K562 (cell line): ENCODE measurements around the gene LHX5. TPM values are rescaled to one million over a fixed set of nuclear protein-coding genes. Genes with fewer than 3 reads are reported as not detected.

Experiments
- ATAC-seq: fragments of 200-7000 bp; cut with Tn5 transposase; 3 replicates; pipeline ENCODE4 v1.9.1; 2020; ENCODE audit warnings: moderate library complexity
- BruUV-seq: library from RNA; stranded (reverse); fragments of 400-500 nt; replicated peaks from 2 replicates; lab custom pipeline; 2021; lab: Mats Ljungman, UMichigan
- CTCF ChIA-PET: fragments of 300-600 bp; formaldehyde crosslinking; extraction: SDS; loops from one replicate; lab custom pipeline; 2021; ENCODE audit warnings: low intra/inter-chr PET ratio; lab: Yijun Ruan, JAX
- POLR2A ChIA-PET: fragments of 300-600, 350-650 bp; sonication (Branson Sonifier 250); formaldehyde crosslinking; extraction: SDS; loops from one replicate; lab custom pipeline; 2021; ENCODE audit warnings: antibody characterized with exemption, inconsistent platforms; lab: Yijun Ruan, JAX
- DNase-seq, 4 experiments: peaks; one replicate each; pipeline versions ENCODE4 v3.0.0 to v3.0.0-alpha.2; 2011 to 2018; ENCODE audit warnings: low spot score in 3 of 4, mixed read lengths in 3 of 4; ENCODE audit errors: extremely low read depth in 1 of 4
- FAIRE-seq: peaks from 2 replicates; lab custom pipeline; 2011; peaks lifted over from hg19 to GRCh38; lab: Jason Lieb, UNC
- H2AFZ ChIP-seq: 2 replicates; pipeline ENCODE4 v1.6.0; 2011; ENCODE audit warnings: low read depth, low read length, control low read depth, inconsistent platforms
- H3K27ac ChIP-seq: fragments of 200-600 bp; 3 replicates; pipeline ENCODE4 v1.8.0; 2011; ENCODE audit warnings: low read depth, mild to moderate bottlenecking, control low read depth, inconsistent platforms, low read length, moderate library complexity, mixed read lengths; ENCODE audit errors: extremely low read depth
- H3K27me3 ChIP-seq, 2 experiments: fragments of 300-600 bp in 1 of 2; 2 replicates in 1 of 2; 3 replicates in 1 of 2; pipeline versions ENCODE4 v1.6.0 to v1.8.0; 2011; ENCODE audit warnings: inconsistent platforms in 2 of 2, low read length in 2 of 2, mild to moderate bottlenecking in 1 of 2, mixed read lengths in 1 of 2, moderate library complexity in 1 of 2; ENCODE audit not compliant: control insufficient read depth in 2 of 2, insufficient read depth in 2 of 2
- H3K36me3 ChIP-seq: fragments of 300-600 bp; 3 replicates; pipeline ENCODE4 v1.8.0; 2011; ENCODE audit warnings: mild to moderate bottlenecking, low read length, inconsistent platforms; ENCODE audit not compliant: control insufficient read depth, insufficient read depth
- H3K4me1 ChIP-seq, 2 experiments: fragments of 200-600 bp in 1 of 2; replicated peaks in 1 of 2; 2 replicates in 1 of 2; 3 replicates in 1 of 2; pipeline versions ENCODE4 v1.5.1 to v1.8.0; 2011; ENCODE audit warnings: inconsistent platforms in 2 of 2, low read length in 2 of 2, mild to moderate bottlenecking in 1 of 2, mixed read lengths in 1 of 2, moderate library complexity in 1 of 2; ENCODE audit not compliant: control insufficient read depth in 2 of 2, insufficient read depth in 2 of 2
- H3K4me2 ChIP-seq: 2 replicates; pipeline ENCODE4 v1.6.1; 2011; ENCODE audit warnings: low read length, control low read depth, inconsistent platforms, mixed read lengths; ENCODE audit not compliant: insufficient read depth
- H3K4me3 ChIP-seq: fragments of 200-600 bp; sonication (generic), shearing (Covaris generic); 2 replicates; pipeline ENCODE4 v1.5.1; 2016; ENCODE audit warnings: control low read depth, inconsistent platforms
- H3K79me2 ChIP-seq: fragments of 200-600 bp; 3 replicates; pipeline ENCODE4 v1.8.0; 2011; ENCODE audit warnings: low read length, inconsistent platforms; ENCODE audit not compliant: control insufficient read depth, insufficient read depth
- H3K9ac ChIP-seq, 2 experiments: 2 replicates each; pipeline versions ENCODE4 v1.6.0 to v1.6.1; 2011; ENCODE audit warnings: low read depth in 2 of 2, low read length in 2 of 2, control low read depth in 1 of 2, inconsistent platforms in 1 of 2, mild to moderate bottlenecking in 1 of 2, mixed read lengths in 1 of 2; ENCODE audit not compliant: insufficient read depth in 1 of 2
- H3K9me1 ChIP-seq: one replicate; pipeline ENCODE4 v1.6.0; 2011; ENCODE audit warnings: inconsistent platforms, mild to moderate bottlenecking, low read length, moderate library complexity; ENCODE audit not compliant: control insufficient read depth, insufficient read depth
- H3K9me3 ChIP-seq: replicated peaks from 2 replicates; pipeline ENCODE4 v1.5.1; 2011; ENCODE audit warnings: low read depth, low read length, inconsistent platforms; ENCODE audit not compliant: control insufficient read depth, insufficient read depth
- H4K20me1 ChIP-seq: replicated peaks from 2 replicates; pipeline ENCODE4 v1.6.1; 2011; ENCODE audit warnings: low read length, inconsistent platforms, mixed read lengths; ENCODE audit not compliant: control insufficient read depth, insufficient read depth
- BCOR ChIP-seq: fragments of 450-650 bp; IDR thresholded peaks from 2 replicates; pipeline ENCODE4 v1.6.1; 2016
- E2F3 ChIP-seq: fragments of 250-450 bp; sonication (Bioruptor Pico); IDR thresholded peaks from 2 replicates; pipeline ENCODE4 v1.4.0; 2020; ENCODE audit warnings: mild to moderate bottlenecking
- E2F6 ChIP-seq, 2 experiments: IDR thresholded peaks; 2 replicates each; pipeline ENCODE4 v1.6.1; 2011; ENCODE audit warnings: borderline replicate concordance in 1 of 2, control low read depth in 1 of 2, low read depth in 1 of 2, low read length in 1 of 2, mild to moderate bottlenecking in 1 of 2, mixed read lengths in 1 of 2, moderate library complexity in 1 of 2; ENCODE audit not compliant: insufficient read depth in 1 of 2, insufficient read length in 1 of 2, poor library complexity in 1 of 2, severe bottlenecking in 1 of 2; ENCODE audit errors: extremely low read depth in 1 of 2
- FOXA3 ChIP-seq, 2 experiments: fragments of 450-650 bp in 1 of 2; sonication (generic) in 1 of 2; formaldehyde crosslinking; IDR thresholded peaks in 1 of 2; conservative IDR thresholded peaks in 1 of 2; 2 replicates each; pipeline versions ENCODE4 v1.4.0 to v1.8.0; 2020 to 2022; ENCODE audit warnings: mild to moderate bottlenecking in 2 of 2, missing genetic modification reagents in 1 of 2
- HDAC1 ChIP-seq, 2 experiments: fragments of 450-650 bp; IDR thresholded peaks; 2 replicates each; pipeline ENCODE4 v1.6.1; 2016 to 2017; ENCODE audit warnings: inconsistent platforms in 1 of 2, mild to moderate bottlenecking in 1 of 2, moderate library complexity in 1 of 2
- KDM5B ChIP-seq: fragments of 200-600 bp; sonication (generic); IDR thresholded peaks from 2 replicates; pipeline ENCODE4 v1.6.1; 2012; ENCODE audit warnings: low read depth, mild to moderate bottlenecking, moderate library complexity, low read length, control low read depth, inconsistent platforms; ENCODE audit not compliant: insufficient replicate concordance
- MEIS2 ChIP-seq: fragments of 450-650 bp; IDR thresholded peaks from 2 replicates; pipeline ENCODE4 v1.6.1; 2014; ENCODE audit warnings: mild to moderate bottlenecking; ENCODE audit not compliant: partially characterized antibody
- SAP30 ChIP-seq: fragments of 200-600 bp; sonication (generic); IDR thresholded peaks from 2 replicates; pipeline ENCODE4 v1.6.1; 2012; ENCODE audit warnings: borderline replicate concordance, low read depth, mild to moderate bottlenecking, moderate library complexity, low read length, control low read depth, inconsistent platforms; ENCODE audit not compliant: insufficient read depth, poor library complexity, severe bottlenecking
- ZNF133 ChIP-seq: fragments of 250-450 bp; sonication (Bioruptor Pico); IDR thresholded peaks from 2 replicates; pipeline ENCODE4 v1.4.0; 2020; ENCODE audit warnings: mild to moderate bottlenecking
- WGBS: fragments of 100-300 bp; shearing (Covaris generic); methylation state at CpG from one replicate; pipeline ENCODE4 v1.1.6; 2016; ENCODE audit warnings: low coverage, mixed read lengths; ENCODE audit not compliant: insufficient coverage; ENCODE audit errors: missing lambda C conversion rate; 5-methylcytosine and 5-hydroxymethylcytosine counted together
- in situ Hi-C: fragments of 300-500 bp; cut with MboI; formaldehyde crosslinking; loops from 4 replicates; pipeline ENCODE4 v1.15.0; 2018; ENCODE audit warnings: inconsistent platforms, mixed read lengths
- intact Hi-C: fragments of 100-400 bp; cut with micrococcal nuclease; formaldehyde crosslinking; loops from 2 replicates; pipeline ENCODE4 v1.14.2; 2022
- polyA plus RNA-seq, 8 experiments: library from polyadenylated mRNA; depleted of rRNA in 4 of 8; stranded (reverse) in 5 of 8; unstranded in 3 of 8; fragments of >200 nt; fragmentation: Nextera tagmentation in 2 of 8; fragmentation: Illumina TruSeq in 1 of 8; extraction: Ambion mirVana in 2 of 8; extraction: Trizol in 1 of 8; gene quantifications; 2 replicates each; pipeline versions ENCODE4 v1.2.1 to v1.2.3, GENCODE V29; 2011 to 2014; ENCODE audit warnings: inconsistent platforms in 1 of 8, missing spikeins in 1 of 8
- total RNA-seq, 7 experiments: library from RNA; depleted of rRNA in 6 of 7; stranded (reverse); fragments of >200 nt in 6 of 7; fragmentation: Illumina TruSeq in 2 of 7; extraction: Trizol in 2 of 7; gene quantifications; 2 replicates each; pipeline versions ENCODE4 v1.2.1 to v1.2.3, GENCODE V29; 2011 to 2021; ENCODE audit warnings: low replicate concordance in 1 of 7
- TF ChIP-seq, protein P1 (sequence below), 2 experiments: fragments of 450-650 bp; conservative IDR thresholded peaks; 2 replicates each; pipeline ENCODE4 v1.6.1; 2017; ENCODE audit warnings: mild to moderate bottlenecking in 2 of 2, moderate library complexity in 2 of 2
- TF ChIP-seq, protein P2 (sequence below): fragments of 450-650 bp; IDR thresholded peaks from 2 replicates; pipeline ENCODE4 v1.6.1; 2018; ENCODE audit not compliant: partially characterized antibody
- TF ChIP-seq, protein P3 (sequence below): fragments of 250-450 bp; sonication (Bioruptor Pico); IDR thresholded peaks from 2 replicates; pipeline ENCODE4 v1.8.0; 2022; ENCODE audit warnings: inconsistent platforms

Gene LHX5
- total and polyA plus RNA-seq, 9 of the 15 experiments (the other 6 are each of a cell fraction or from before 2014, with no cell fraction given), result 0.04 to 0.17 (median 0.05) TPM; not detected in 6

- peaks cover 24% of the 10 kb centered on the region for H4K20me1 ChIP-seq
- intact Hi-C loops, result loop anchor here (10.0 kb wide), 1 partner anchor 118 kb away; no protein-coding TSS in a partner anchor
- H3K9me1 ChIP-seq, result no peaks in the 10 kb centered on the region
- H3K9me3 ChIP-seq, result no peaks in the 10 kb centered on the region
- H2AFZ ChIP-seq, result peak overlapping the region; percentile 78
- ATAC-seq (peak; percentile 50), FAIRE-seq (no peak), DNase-seq (peak in 3 of 4 experiments; percentile 33 to 57 (median 55))
- peak overlapping the region; percentile 67 for H3K4me2 ChIP-seq
- CTCF ChIA-PET, result interaction anchor here (0.6 kb wide), 1 partner anchor 25 kb away, joined by 4 read pairs; no protein-coding TSS in a partner anchor
- peaks cover 71 to 90% of the 10 kb centered on the region in 2 experiments for H3K27me3 ChIP-seq
- H3K9ac ChIP-seq, result peak overlapping the region in 1 of 2 experiments; percentile 85; a peak in 2 of 4 replicates
- in situ Hi-C loops, result no loop called here
- WGBS, result 8% methylated on average over 22 of the region's 31 CpGs
- no peaks in the 10 kb centered on the region for H3K36me3 ChIP-seq
- H3K27ac ChIP-seq, result no peak overlapping the region
- BruUV-seq, result no TSS peak
- no peaks in the 10 kb centered on the region for H3K79me2 ChIP-seq
- POLR2A ChIA-PET, result no interaction called here
- peak overlapping the region; percentile 36 for H3K4me3 ChIP-seq
- peaks cover 0 to 67% of the 10 kb centered on the region in 2 experiments; a peak in 3 of 5 replicates for H3K4me1 ChIP-seq
- TF ChIP-seq, protein P1, sequence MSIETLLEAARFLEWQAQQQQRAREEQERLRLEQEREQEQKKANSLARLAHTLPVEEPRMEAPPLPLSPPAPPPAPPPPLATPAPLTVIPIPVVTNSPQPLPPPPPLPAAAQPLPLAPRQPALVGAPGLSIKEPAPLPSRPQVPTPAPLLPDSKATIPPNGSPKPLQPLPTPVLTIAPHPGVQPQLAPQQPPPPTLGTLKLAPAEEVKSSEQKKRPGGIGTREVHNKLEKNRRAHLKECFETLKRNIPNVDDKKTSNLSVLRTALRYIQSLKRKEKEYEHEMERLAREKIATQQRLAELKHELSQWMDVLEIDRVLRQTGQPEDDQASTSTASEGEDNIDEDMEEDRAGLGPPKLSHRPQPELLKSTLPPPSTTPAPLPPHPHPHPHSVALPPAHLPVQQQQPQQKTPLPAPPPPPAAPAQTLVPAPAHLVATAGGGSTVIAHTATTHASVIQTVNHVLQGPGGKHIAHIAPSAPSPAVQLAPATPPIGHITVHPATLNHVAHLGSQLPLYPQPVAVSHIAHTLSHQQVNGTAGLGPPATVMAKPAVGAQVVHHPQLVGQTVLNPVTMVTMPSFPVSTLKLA (conservative IDR thresholded peaks at IDR 0.05), result peak in 1 of 2 experiments; percentile 18; a peak in 1 of 4 replicates
- TF ChIP-seq FOXA3 (CRISPR knock-in tag; conservative IDR thresholded peaks at IDR 0.05 in 1 of 2, IDR thresholded peaks at IDR 0.05 in 1 of 2) (no peak), E2F3 (CRISPR knock-in tag) (0 out of 2 replicates have a peak, but pooled peaks have one; percentile 25), KDM5B (peak; percentile 26), MEIS2 (peak; percentile 16), ZNF133 (no peak), E2F6 (IDR thresholded peaks at IDR 0.05; ENCODE audit: borderline replicate concordance in 1 of 2, extremely low read depth in 1 of 2, insufficient read depth in 1 of 2, insufficient read length in 1 of 2, low read depth in 1 of 2, low read length in 1 of 2, poor library complexity in 1 of 2, severe bottlenecking in 1 of 2) (peak in 1 of 2 experiments; percentile 13), SAP30 (peak; percentile 68), BCOR (no peak), HDAC1 (IDR thresholded peaks at IDR 0.05) (0 out of 4 replicates have a peak, but pooled peaks of 1 of the 2 experiments have one; percentile 5)
- TF ChIP-seq, protein P2, sequence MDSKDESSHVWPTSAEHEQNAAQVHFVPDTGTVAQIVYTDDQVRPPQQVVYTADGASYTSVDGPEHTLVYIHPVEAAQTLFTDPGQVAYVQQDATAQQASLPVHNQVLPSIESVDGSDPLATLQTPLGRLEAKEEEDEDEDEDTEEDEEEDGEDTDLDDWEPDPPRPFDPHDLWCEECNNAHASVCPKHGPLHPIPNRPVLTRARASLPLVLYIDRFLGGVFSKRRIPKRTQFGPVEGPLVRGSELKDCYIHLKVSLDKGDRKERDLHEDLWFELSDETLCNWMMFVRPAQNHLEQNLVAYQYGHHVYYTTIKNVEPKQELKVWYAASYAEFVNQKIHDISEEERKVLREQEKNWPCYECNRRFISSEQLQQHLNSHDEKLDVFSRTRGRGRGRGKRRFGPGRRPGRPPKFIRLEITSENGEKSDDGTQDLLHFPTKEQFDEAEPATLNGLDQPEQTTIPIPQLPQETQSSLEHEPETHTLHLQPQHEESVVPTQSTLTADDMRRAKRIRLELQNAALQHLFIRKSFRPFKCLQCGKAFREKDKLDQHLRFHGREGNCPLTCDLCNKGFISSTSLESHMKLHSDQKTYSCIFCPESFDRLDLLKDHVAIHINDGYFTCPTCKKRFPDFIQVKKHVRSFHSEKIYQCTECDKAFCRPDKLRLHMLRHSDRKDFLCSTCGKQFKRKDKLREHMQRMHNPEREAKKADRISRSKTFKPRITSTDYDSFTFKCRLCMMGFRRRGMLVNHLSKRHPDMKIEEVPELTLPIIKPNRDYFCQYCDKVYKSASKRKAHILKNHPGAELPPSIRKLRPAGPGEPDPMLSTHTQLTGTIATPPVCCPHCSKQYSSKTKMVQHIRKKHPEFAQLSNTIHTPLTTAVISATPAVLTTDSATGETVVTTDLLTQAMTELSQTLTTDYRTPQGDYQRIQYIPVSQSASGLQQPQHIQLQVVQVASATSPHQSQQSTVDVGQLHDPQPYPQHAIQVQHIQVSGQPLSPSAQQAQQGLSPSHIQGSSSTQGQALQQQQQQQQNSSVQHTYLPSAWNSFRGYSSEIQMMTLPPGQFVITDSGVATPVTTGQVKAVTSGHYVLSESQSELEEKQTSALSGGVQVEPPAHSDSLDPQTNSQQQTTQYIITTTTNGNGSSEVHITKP, result peak; percentile 83
- TF ChIP-seq, protein P3, sequence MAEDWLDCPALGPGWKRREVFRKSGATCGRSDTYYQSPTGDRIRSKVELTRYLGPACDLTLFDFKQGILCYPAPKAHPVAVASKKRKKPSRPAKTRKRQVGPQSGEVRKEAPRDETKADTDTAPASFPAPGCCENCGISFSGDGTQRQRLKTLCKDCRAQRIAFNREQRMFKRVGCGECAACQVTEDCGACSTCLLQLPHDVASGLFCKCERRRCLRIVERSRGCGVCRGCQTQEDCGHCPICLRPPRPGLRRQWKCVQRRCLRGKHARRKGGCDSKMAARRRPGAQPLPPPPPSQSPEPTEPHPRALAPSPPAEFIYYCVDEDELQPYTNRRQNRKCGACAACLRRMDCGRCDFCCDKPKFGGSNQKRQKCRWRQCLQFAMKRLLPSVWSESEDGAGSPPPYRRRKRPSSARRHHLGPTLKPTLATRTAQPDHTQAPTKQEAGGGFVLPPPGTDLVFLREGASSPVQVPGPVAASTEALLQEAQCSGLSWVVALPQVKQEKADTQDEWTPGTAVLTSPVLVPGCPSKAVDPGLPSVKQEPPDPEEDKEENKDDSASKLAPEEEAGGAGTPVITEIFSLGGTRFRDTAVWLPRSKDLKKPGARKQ (CRISPR knock-in tag), result no peak
These were observed 4.5 kb downstream of the LHX5 start for GRCh38 chr12:113467142-113467501.
